GOT3 (cell line): Measurements from ENCODE around the gene BTBD6.

Source experiments
- DNase-seq: peaks from one replicate; lab custom pipeline; 2025; ENCODE audit warnings: mixed read lengths; lab: John Stamatoyannopoulos, UW

Gene BTBD6

GRCh38 chr14:105248368-105249181 lies at the start of gene BTBD6:
Gene BTBD6, plus strand, starts transcription at chr14:105248533. Its CDS starts 179 bp downstream, at chr14:105248712.
- DNase-seq: peak; percentile 27

DNA sequence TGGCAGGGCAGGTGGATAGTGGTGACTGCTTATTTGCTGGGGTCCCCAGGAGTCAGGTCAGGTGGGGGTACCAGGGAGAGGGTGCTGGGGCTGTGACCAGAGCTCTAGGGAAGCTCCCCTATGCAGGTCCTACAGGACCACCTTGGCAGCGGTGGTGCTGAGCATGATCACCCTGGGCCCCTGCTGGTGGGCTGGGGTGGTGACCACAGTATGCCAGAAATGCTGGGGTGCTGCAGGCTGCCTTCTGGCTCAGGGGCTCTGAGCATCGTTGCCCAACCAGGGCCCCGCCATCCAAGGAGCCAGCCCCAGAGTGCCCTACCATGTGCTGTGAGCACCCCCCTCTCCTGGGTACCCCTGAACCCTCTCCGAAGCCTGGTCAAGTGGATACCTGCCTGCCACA lies 49.7 kb upstream of the BTBD6 start:
- no peak for DNase-seq

DNA sequence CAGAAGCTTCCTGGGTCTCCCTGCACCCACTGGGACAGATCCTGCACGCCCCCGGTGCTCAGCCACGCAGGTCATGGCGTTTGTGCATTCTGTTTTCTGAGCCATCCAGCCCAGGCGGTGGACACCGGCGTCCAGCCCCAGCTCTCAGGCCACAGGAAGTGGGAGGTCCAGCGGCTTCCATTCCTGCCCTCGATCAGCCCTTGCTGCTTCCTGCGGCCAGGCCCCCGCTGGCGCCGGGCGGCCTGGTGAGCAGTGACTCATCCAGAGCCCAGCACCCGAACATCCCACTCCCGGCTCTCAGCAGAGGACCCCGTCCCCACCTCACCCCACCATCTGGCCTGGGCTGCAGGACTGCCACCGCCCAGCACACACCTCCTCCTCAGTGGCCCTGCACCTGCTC lies 49.2 kb upstream of the BTBD6 start:
- no peak for DNase-seq

- no peak for DNase-seq
These were observed 48.3 kb upstream of the BTBD6 start for GRCh38 chr14:105200074-105200473.

- no peak for DNase-seq
These were observed 47.7 kb upstream of the BTBD6 start for GRCh38 chr14:105200641-105201040.

DNA sequence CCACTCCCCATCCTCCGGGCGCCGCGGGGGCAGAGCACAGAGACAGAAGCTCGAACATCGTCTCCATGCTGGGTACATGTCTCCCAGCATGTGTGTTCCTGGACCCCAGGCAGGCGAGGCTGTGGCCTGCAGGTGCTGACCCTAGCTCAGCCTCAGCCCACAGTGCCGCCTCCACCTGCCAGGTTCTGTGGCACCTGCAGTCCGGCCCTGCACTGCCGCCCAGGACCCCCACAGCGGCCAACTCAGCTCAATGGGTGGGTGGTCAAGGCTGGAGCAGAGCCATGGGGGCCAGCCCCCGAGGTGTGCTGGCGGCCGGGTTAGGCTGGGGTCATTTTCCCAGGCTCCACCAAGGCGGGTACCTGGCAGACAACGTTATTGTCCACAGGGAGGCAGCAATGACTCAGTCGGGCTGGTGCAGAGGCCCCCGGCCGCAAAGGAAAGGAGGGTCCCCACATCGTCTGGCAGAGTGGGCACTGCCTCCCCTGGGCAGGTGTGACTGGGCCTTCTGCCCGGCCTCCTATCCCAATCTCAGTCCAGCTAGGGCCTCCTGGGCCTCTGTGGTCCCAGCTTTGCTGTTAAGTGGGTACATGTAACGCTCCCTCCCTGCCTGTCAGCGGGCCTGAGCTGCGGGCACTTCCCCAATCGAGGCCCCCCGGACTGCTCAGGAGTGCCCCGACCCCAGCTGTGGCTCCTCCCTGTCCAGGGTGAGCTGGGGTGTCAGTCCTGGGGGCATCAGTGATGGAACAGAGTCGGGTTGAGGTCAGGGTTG lies 47.0 kb upstream of the BTBD6 start:
- DNase-seq: no peak

DNA sequence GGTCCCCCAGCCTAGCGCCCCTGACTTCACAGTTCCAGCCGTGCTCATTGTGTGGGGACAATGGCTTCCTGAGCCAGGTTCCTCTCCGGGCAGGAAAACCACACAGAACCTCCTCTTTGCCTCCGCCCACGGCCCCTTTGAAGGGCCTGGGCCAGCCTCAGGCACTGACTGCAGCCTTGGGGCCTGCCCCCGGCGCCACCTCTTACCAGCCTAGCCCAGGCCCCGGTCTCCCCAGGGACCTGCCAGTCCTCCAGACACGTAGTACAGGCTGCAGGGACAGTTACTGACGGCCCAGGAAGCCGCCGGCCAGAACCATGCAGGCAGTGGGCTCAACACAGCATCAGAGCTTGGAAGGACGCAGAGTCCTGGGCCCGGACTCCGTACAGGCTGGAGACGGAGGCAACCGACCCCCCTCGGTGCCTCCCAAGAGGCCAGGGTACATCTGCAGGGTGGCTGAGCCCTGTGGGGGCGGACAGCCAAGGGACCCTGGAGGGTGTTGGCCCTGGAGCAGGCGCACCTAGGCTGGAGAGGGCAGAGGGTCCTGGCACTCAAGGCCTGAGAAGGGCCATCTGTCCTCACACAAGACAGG lies 46.3 kb upstream of the BTBD6 start:
- DNase-seq: no peak

DNA sequence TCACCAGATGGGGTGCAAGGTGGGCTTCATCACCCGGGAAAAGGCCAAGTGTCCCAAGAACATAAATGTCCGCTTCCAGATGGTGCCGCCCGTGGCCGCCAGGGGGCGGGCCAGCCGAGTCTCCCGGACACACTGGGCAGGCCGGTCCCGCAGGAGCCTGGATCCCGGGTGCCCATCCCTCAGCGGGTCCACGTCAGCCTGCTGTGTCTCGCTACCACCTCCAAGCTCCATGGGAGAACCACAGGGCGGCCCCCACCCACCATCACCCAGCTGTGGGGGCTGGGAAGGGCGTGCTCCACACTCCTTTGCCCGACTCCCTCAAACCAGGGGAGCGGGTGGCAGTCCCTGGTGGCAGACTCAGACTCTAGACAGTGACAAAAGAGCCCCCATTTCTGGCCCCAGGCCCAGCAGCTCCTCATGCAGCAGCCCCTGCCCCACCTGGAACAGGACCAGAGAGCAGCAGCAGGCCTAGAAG lies 45.2 kb upstream of the BTBD6 start:
- no peak for DNase-seq

DNA sequence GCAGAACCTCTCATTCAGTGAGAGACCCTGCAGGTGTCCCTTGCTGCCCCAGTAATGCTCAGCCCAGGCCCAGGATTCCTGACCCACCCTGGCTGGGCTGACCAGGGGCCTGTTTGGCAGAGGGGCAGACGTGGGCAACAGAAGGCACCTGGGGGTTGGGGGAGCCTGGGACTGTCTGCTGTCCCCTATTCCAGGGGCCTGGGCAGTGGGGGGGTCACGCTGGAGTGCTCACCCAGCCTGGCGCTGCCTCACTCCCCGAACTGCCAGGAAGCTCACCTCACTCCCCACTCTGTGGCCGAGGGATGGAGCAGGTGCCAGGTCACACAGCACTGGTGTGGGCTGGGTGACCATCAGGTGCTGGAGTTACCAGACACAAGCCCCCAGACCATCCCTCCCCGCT lies 44.6 kb upstream of the BTBD6 start:
- DNase-seq: no peak

DNA sequence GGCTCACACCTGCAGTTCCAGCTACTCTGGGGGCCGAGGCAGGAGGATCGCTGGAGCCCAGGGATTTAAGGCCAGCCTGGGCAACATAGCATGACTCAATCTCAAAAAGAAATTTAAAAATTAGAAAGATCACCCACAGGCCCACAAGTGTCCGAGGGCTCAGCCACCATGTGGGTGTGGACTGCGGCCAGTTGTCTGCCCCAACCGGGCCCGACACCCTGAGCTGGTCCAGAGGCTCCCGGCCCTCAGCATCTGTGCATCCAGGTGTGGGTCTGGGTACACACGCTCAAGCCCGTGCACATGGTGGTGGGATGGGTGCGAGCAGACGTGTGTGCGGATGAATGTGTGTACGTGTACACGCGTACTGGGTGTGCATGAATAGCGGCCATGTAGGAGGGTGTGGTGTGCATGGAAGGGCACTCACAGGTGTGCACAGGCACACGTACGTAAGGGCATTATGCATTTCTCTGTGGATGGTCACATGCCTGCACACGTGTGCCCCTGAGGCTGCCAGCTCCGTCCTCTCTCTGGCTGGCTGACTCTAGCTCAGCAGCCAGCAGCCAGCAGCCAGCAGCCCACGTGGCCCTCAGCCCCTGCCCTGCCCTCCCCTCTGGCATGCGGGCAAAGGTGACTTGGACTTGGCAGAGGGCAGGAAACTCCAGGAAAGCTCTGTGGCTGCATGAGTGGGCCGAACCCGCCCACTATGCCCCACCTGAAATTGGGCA lies 44.0 kb upstream of the BTBD6 start:
- no peak for DNase-seq

DNA sequence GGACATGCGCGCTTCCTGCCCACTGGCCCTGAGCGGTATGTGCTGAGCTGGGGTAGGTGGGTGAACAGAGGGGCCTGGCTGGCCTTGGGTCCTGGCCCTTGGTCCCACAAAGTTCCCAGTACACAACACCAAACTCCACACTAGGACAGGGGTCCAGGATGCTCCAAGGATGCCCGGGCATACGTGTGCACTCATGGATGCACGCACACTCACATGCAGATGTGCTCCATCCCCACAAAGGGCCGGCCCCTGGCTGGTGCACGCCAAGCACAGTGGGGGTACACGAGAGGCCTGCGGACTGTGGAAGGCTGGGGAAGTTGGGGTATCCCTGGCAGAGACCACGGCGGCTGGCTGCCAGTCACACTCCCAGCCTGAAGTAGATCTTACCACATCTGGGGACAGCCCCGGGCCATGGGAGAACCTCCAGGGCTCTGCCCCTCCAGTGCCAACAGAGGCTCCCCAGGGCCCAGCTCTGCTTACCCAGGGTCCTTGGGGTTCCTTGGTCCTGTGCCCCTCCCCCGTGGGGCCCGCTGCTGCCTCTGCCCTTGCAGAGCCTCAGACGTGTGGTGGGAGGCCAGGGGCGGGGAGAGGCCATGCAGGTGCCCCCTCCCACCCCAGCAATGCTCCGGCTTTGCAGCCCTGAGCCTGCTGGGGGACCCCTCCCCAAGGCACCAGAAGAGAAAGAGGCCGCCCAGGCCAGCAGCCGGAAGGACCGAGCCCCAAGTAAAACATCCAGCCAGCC lies 43.2 kb upstream of the BTBD6 start:
- no peak for DNase-seq

- DNase-seq: no peak
These were observed 42.6 kb upstream of the BTBD6 start for GRCh38 chr14:105205673-105206208.

DNA sequence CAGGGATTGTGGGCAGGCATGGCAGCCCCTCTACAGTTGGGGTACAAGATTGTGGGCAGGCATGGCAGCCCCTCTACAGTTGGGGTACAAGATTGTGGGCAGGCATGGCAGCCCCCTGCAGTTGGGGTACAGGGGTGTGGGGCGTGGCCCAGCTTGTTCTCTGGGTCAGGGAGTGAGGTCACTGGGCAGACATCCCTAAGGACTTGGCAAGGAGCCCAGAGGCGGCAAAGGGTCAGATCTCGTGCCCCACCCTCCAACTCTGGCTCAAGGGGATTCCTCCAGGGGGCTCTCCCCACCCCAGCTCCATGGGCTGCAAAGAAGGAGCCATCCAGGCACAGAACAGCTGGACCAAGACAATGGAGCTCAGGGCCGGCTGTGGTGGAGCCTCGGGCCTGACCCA lies 41.5 kb upstream of the BTBD6 start:
- DNase-seq: no peak

DNA sequence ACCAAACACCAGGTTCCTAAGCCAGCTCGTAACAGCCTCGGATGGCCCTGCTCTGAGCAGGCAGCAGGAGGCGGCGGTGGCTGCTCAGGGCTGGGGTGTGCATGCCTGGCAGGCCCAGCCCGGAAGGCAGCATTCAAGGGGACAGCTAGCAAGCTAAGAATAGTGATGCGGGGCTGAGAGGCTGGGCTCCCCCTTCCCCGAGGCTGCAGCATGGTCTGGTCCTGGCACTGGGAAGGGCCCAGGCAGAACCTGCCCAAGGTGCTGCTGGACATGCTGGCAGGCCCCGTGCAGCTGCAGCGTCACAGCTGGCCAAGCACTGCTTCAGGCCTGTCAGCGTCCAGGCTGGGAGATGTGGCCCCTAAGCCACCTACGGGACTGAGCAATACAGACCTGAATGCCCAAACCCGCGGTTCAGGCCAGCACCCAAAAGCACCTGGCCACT lies 40.9 kb upstream of the BTBD6 start:
- DNase-seq: no peak

GRCh38 chr14:105207996-105208737 lies 40.2 kb upstream of the BTBD6 start:
- no peak for DNase-seq

DNA sequence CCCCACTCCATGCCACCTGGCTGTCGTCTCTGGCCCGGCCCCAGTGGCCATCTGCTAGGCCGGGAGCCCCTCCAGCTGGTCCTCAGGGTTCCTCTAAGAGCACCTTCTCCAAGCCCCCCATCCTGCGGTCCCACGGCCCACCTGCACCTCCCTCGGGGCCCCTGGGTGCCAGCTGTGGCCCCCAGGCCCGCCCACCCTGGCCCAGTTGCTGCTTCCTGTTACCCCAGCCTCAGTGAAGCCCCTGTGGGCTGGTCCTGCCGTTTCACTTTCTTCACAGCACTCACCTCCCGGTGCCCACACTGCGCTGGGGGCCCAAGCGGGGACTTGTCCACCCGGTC lies 39.6 kb upstream of the BTBD6 start:
- DNase-seq: no peak

DNA sequence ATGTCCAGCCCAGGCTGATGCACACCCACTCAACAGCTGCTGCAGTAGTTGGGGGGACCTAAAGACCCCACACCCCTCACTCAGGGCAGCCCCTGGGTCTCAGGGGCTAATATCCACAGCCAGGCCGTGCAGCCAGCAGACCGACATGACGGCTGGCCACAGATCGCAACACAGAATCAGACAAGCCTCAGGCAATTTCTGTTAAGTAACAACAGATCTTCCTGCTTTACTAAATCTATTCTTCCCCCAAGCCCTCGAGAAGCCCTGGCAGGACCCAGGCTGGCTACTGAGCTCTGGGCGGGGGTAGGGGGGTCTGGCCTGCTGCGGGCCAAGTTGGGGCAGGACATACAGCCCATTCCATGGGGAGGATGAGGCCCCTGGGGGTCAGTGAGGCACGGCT lies 39.2 kb upstream of the BTBD6 start:
- DNase-seq: no peak

- DNase-seq: no peak
These were observed 38.7 kb upstream of the BTBD6 start for GRCh38 chr14:105209646-105210045.

- no peak for DNase-seq
These were observed 37.9 kb upstream of the BTBD6 start for GRCh38 chr14:105210266-105211025.
